ENCODE data around the gene DNAJC28. TPM values are rescaled to one million over a fixed set of nuclear protein-coding genes. Genes with fewer than 3 reads are reported as not detected.

DNAJC28 gene
- total RNA-seq, 4 donors from 2014 or later: 0.57 to 1.9 (median 1.6) TPM

DNA sequence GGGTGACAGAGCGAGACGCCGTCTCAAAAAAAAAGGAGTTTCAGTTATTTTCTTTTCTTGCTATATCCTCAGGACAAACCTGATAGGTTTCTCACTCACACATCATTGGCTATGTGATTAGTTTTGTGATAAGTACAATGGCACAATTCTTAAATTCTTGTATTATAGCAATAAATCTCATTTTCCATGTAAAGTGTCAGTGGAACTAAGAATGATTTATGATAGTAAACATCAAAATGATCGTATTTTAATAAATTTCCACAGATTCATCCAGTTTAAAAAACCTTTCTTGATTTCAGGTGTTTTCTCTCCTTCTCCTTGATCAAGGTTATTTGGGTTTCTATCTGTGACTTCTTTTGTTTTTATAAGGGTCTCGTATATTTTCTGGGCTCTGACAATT is 3.5 kb downstream of the DNAJC28 start:
- H3K36me3 ChIP-seq: no peaks in the 10 kb centered on the region
- 89 to 90% methylated on average over 5 of the region's 5 CpGs for WGBS, 2 donors
- no peak overlapping the region for H3K27ac ChIP-seq
- H3K27me3 ChIP-seq: no peaks in the 10 kb centered on the region
- intact Hi-C loops (cut with DNase I): no loop called here
- DNase-seq: no peak
- TF ChIP-seq, protein P1, sequence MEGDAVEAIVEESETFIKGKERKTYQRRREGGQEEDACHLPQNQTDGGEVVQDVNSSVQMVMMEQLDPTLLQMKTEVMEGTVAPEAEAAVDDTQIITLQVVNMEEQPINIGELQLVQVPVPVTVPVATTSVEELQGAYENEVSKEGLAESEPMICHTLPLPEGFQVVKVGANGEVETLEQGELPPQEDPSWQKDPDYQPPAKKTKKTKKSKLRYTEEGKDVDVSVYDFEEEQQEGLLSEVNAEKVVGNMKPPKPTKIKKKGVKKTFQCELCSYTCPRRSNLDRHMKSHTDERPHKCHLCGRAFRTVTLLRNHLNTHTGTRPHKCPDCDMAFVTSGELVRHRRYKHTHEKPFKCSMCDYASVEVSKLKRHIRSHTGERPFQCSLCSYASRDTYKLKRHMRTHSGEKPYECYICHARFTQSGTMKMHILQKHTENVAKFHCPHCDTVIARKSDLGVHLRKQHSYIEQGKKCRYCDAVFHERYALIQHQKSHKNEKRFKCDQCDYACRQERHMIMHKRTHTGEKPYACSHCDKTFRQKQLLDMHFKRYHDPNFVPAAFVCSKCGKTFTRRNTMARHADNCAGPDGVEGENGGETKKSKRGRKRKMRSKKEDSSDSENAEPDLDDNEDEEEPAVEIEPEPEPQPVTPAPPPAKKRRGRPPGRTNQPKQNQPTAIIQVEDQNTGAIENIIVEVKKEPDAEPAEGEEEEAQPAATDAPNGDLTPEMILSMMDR (IDR thresholded peaks at IDR 0.05): no peak
- TF ChIP-seq POLR2A (IDR thresholded peaks at IDR 0.05): no peak
- H3K4me3 ChIP-seq: no peak overlapping the region
- H3K4me1 ChIP-seq: peaks cover 0 to 18% (median 7%) of the 10 kb centered on the region in 3 donors
- H3K9me3 ChIP-seq: no peaks in the 10 kb centered on the region

DNA sequence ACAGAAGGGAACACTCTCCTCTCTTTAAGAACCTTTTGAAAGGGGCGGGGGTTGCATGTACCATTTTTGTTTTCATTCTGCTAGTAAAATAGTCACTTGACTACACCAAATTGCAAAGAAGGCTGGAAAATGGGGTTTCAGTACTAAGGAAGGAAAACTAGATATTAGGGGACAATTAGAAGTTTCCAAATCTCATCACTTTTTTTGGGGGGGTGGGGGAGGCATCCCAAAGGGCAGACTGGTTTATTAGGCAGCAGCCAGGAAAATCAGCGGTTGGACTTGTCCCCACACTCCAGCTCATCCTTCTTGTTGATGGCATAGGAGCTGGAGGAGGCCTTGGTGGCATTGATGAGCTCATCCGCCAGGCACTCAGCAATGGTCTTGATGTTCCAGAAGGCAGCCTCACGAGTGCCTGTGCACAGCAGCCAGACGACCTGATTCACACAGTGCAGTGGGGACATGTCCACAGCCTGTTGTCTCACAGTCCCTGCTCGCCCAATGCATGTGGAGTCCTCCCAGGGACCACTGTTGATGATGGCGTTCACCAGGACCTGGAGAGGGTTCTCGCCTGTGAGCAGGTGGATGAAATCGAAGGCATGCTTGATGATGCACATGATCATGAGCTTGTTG is 10.1 kb downstream of the DNAJC28 start:
- Histone ChIP-seq H3K27me3 (no peaks in the 10 kb centered on the region), H3K4me3 (no peak overlapping the region), H3K4me1 (peaks cover 3 to 31% (median 9%) of the 10 kb centered on the region in 3 donors), H3K27ac (no peak overlapping the region), H3K9me3 (no peaks in the 10 kb centered on the region), H3K36me3 (no peaks in the 10 kb centered on the region)
- DNase-seq: no peak
- TF ChIP-seq, protein P1 (IDR thresholded peaks at IDR 0.05): no peak
- TF ChIP-seq POLR2A (IDR thresholded peaks at IDR 0.05): no peak
- WGBS, 2 donors: 89 to 90% methylated on average over 3 to 9 of the region's 9 CpGs
- intact Hi-C loops (cut with DNase I): no loop called here

DNA sequence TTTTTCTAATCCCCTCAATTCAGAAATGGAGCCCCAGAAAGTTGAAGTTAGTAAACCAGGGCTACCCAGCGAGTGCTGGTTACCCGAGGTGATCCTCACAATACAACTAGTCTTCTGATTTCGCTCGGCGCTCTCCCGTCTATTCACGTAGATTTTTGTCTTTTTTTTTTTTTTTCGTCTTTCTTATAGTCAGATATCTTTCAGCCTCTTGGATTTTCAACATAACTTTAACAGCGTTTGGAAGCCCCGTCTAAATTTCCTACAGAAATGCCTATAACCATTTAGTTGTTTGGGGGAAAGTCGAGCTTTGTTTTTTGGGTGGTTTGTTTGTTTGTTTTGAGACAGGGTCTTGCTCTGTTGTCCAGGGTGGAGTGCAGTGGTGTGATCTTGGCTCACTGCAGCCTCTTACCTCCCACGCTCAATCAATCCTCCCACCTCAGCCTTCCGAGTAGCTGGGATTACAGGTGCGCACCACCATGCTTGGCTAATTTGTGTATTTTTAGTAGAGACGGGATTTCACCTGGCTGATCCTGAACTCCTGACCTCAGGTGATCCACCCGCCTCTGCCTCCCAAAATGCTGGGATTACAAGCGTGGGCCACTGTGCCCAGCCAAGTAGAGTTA is 10.9 kb downstream of the DNAJC28 start:
- Histone ChIP-seq H3K4me3 (peak overlapping the region; percentile 85 to 100 (median 90)), H3K36me3 (no peaks in the 10 kb centered on the region), H3K27ac (peak overlapping the region; percentile 92 to 100 (median 96)), H3K4me1 (peaks cover 3 to 31% (median 9%) of the 10 kb centered on the region in 3 donors), H3K9me3 (no peaks in the 10 kb centered on the region), H3K27me3 (no peaks in the 10 kb centered on the region)
- DNase-seq: no peak
- TF ChIP-seq, protein P1 (IDR thresholded peaks at IDR 0.05): no peak
- TF ChIP-seq POLR2A (IDR thresholded peaks at IDR 0.05): no peak
- intact Hi-C loops (cut with DNase I): no loop called here
- 11 to 20% methylated on average over 15 to 17 of the region's 17 CpGs for WGBS, 2 donors

DNA sequence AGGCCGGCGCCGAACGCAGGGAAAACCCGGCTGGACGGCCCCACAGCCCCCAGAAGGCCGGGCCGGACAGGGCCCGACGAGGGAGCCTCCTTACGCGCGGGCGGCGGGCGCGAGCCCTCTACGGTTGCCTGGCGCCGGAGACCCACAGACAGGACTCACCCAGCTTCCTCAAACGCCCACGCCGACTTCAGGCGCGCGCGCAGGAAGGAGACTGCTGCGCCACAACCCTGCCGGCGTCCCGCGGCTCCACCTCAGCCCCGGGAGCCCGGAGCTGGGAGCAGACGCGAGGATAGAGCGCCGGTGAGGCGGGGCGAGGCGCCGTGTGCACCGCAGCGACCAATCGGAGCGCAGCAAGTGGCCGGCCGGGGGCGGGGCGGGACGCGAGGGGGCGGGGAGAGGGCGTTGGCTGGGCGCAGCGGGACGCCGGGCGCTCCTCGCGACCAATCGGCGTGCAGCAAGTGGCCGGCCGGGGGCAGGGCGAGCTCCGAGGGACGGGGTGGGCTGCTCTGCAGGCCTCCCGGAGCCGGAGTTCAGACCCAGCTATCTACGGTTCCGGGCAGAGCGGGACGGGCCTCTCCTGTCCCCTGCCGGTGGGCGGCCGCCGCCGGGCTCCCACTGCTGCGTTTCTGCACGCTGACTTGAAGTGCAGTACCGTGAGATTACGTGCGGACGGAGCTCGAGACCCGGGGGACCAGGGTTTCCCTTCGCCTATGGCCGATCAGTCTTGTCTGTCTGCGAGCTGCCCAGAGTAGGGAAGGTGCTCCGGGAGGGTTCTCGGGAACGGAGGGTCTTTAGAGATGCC is 11.6 kb downstream of the DNAJC28 start, which contains the start of gene TMEM50B:
TMEM50B (minus strand) TSS at position 296 of the 802 bp plus-strand sequence. CDS start 11,089 bp downstream, outside the sequence.
- Histone ChIP-seq H3K9me3 (no peaks in the 10 kb centered on the region), H3K27ac (peak within 1 kb of the TSS; percentile 94 to 100 (median 96)), H3K36me3 (no peaks in the 10 kb centered on the region), H3K4me3 (peak within 1 kb of the TSS; percentile 85 to 100 (median 90)), H3K27me3 (no peaks in the 10 kb centered on the region), H3K4me1 (peaks cover 3 to 31% (median 9%) of the 10 kb centered on the region in 3 donors)
- intact Hi-C loops (cut with DNase I): no loop called here
- WGBS, 2 donors: 0% methylated on average over 4 to 6 of the region's 93 CpGs
- DNase-seq: peak; percentile 75
- TF ChIP-seq POLR2A (IDR thresholded peaks at IDR 0.05): peak in 3 of 4 donors; percentile 82 to 96 (median 90)
- TF ChIP-seq, protein P1 (IDR thresholded peaks at IDR 0.05): peak in 5 of 6 experiments; percentile 40 to 56 (median 45)

Data from esophagus squamous epithelium (tissue), 5 donors.